Lower leg skin (tissue), 4 donors: ENCODE results near the gene CDHR4. TPM values are rescaled to one million over a fixed set of nuclear protein-coding genes. Genes with fewer than 3 reads are reported as not detected.
A peak's percentile ranks its signal among the peaks of the same experiment; 100 is the strongest.

Experiments
- DNase-seq, 2 donors: peaks; one replicate each; pipeline ENCODE4 v3.0.0-alpha.2; 2019; ENCODE audit warnings: low spot score in 2 of 2
- H3K4me3 ChIP-seq: fragments of 200-600 bp; sonication (generic); 2 replicates; pipeline ENCODE4 v1.5.1; 2017; ENCODE audit warnings: mild to moderate bottlenecking, low read depth; ENCODE audit not compliant: poor library complexity, severe bottlenecking
- CTCF ChIP-seq, 3 donors: fragments of 450-650 bp; IDR thresholded peaks; one replicate each; pipeline ENCODE4 v1.5.1; 2016; ENCODE audit warnings: antibody characterized with exemption in 3 of 3, mild to moderate bottlenecking in 3 of 3, moderate library complexity in 2 of 3
- POLR2A ChIP-seq, 2 donors: fragments of 450-650 bp; IDR thresholded peaks; one replicate each; pipeline ENCODE4 v1.6.1; 2016 to 2017; ENCODE audit warnings: antibody characterized with exemption in 2 of 2, mild to moderate bottlenecking in 1 of 2, moderate library complexity in 1 of 2
- WGBS, 2 donors: methylation state at CpG; one replicate each; pipeline ENCODE4 v1.1.5; 2018; 5-methylcytosine and 5-hydroxymethylcytosine counted together
- intact Hi-C: fragments of 100-400 bp; cut with DNase I; formaldehyde crosslinking; loops from one replicate; pipeline ENCODE4 v1.15.0; 2023; ENCODE audit warnings: low total_unique reads
- total RNA-seq, 4 donors: library from RNA; depleted of rRNA; stranded (reverse); fragments of >200 nt; gene quantifications; one replicate each; pipeline ENCODE4 v1.1.0, GENCODE V29; 2016

CDHR4 gene
- total RNA-seq, 4 donors from 2014 or later = 0.36 to 0.84 TPM; not detected in 2

DNA sequence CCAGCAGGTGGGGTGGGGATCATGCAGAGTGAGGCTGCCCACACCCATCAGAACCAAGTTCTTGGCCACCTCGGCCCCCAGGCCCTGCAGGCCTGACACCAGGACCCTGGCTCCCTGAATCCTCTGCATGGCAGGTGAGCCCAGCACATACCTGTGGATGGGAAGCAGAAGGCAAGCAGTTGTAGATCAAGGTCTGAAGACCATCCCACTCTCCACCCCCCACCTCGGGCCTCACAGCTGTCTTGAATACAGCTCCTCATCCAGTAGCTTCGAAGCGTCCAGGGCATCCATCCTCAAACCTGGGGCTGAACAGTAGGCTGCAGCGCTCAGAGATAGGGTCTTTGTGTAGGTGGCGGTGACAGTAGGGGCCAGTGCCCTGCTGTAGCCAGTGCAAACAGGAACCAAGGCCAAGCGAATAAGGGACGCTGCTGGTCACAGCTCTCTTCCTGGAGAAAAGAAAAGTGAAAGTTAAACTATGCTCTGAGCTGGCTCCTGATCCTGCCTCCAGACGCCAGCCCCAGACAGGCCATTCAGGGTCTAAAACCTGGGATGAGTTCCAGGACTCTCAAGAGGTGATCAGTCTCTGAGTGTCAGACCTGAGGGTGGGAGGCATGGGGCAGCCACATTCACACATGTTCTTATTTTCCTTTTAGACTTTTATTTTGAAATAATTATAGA is 14.0 kb upstream of the CDHR4 start, which contains the start of gene UBA7:
Gene UBA7 (minus strand): TSS at position 457 of the 678 bp plus-strand sequence. CDS start 166 bp downstream, at position 291.
- intact Hi-C loops = no loop called here
- no peak for TF ChIP-seq CTCF (IDR thresholded peaks at IDR 0.05)
- TF ChIP-seq POLR2A (IDR thresholded peaks at IDR 0.05) = no peak
- DNase-seq = peak in 1 of 2 donors; percentile 28
- 7 to 14% methylated on average over 8 to 9 of the region's 9 CpGs for WGBS, 2 donors
- no peak within 1 kb of the TSS for H3K4me3 ChIP-seq

DNA sequence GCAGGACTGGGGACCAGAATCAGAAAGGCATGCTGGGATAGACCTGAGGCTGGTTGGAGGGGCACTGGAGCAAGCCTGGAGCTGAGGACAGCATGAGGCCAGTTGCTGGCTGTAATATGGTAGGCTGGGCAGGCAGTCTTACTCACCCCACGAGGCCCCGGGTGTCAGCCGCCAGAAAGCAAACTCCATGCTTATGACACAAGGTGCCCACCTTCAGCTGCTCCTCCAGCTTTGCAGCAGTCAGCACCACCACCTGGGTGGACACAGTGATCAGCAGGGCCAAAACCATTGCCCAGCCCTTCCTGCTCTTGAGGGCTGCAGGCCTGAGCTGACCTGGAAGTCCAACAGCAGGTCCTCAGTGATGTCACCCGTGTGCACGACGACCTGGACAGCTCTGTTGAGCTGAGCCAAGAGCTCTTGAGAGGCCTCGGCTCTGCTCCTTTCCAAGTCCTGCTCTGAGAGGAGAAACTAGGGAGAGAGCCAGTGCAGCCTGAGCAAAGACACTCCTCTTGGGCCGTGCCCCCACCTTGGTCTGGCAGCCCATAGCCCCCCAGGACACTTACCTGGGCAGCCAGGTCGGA is 13.3 kb upstream of the CDHR4 start:
- intact Hi-C loops = no loop called here
- H3K4me3 ChIP-seq = no peak overlapping the region
- no peak for TF ChIP-seq POLR2A (IDR thresholded peaks at IDR 0.05)
- TF ChIP-seq CTCF (IDR thresholded peaks at IDR 0.05) = no peak
- WGBS, 2 donors = 29 to 64% methylated on average over 5 to 8 of the region's 9 CpGs
- DNase-seq = no peak

DNA sequence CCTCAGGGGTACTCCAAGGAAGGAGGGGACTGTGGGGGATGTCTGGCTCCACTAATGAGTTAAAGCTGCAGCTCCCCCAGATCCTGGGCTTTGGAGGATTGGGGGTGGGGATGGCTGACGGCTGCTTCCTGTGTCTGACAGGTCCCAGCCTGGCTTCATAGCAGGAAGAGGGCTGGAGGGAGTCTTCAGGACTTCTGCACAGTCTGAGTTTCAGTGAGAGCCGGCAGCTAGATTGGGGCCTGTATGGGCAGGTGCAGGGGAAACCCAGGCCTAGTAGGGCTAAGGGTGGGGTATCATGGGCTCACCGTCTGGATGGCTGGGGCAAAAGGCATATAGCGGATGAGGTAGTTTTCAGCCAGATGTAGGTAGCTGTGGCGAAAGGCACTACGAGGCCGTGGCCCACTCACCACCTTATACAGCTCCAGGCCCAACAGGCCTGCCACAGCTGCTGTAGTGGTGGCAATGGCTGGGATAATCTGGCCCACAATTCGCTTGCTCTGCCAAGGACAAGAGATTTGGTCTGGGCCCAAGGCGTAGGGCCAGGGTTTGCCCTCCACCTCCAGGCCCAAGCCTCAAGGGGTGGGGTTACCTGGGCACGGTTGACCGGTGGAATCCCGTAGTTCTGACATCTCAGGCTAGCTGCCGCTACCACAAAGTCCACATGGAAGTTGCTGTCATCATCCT is 7.9 kb upstream of the CDHR4 start:
- H3K4me3 ChIP-seq = no peak overlapping the region
- intact Hi-C loops = no loop called here
- 35 to 60% methylated on average over 7 to 13 of the region's 13 CpGs for WGBS, 2 donors

GRCh38 chr3:49806850-49807249 is 7.2 kb upstream of the CDHR4 start:
- 40 to 61% methylated on average over 2 of the region's 2 CpGs for WGBS, 2 donors
- intact Hi-C loops = no loop called here
- H3K4me3 ChIP-seq = no peak overlapping the region
- no peak for DNase-seq
- TF ChIP-seq POLR2A (IDR thresholded peaks at IDR 0.05) (no peak), CTCF (IDR thresholded peaks at IDR 0.05) (no peak)

More for the DNA sequence above, 7.9 kb upstream of the CDHR4 start:
- DNase-seq = no peak
- no peak for TF ChIP-seq POLR2A (IDR thresholded peaks at IDR 0.05)
- TF ChIP-seq CTCF (IDR thresholded peaks at IDR 0.05) = no peak

DNA sequence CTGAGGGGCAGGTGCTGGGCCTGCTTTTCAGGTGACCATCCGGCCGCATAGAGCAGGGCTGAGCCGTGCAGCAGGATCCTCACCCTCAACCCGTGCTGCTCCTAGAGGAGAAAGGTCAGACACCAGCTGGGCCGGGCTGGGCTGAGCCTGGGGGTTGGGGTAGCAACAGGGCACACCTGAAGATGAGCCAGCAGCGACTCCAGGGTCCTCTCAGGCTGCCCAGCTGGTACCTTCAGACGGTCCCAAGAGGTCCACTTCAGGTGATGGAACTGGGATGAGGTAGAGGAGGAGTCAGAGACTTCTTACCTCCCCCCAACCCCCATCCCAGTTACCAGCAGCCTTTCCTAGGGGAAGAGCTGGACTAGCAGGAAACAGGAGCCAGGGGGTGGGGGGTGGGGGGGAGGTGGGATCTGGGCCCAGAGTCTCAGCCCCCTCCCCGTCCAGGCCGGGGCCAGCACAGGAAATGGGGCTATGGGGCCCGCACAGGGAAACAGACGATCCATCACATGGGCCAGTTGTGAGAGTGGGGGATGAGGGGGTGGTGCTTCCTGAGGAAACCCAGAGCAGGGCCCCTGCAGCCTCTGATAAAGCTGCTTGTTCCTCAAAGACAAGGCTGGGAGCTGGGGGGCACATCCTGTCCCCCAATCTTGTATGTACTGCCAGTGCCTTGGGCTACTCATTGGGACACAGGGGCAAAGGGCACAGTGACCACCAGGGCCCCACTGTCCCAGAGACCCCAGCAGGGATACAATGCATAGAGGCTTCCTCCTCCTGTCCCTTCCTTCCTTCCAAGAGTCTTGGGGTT is 6.4 kb upstream of the CDHR4 start:
- no peak overlapping the region for H3K4me3 ChIP-seq
- intact Hi-C loops = no loop called here
- DNase-seq = peak in 1 of 2 donors; percentile 35
- no peak for TF ChIP-seq POLR2A (IDR thresholded peaks at IDR 0.05)
- no peak for TF ChIP-seq CTCF (IDR thresholded peaks at IDR 0.05)
- 30 to 49% methylated on average over 5 to 11 of the region's 11 CpGs for WGBS, 2 donors
